HEK293T (cell line): Measurements from ENCODE around the gene WDR44.
"Not testable (repeated sequence)": the region's sequence is repeated elsewhere in the genome, so short reads cannot be mapped to it uniquely, and the experiment has no call there.

ENCODE experiments used
- CTCF ChIA-PET: fragments of 350-600 bp; formaldehyde crosslinking; extraction: SDS; loops from one replicate; lab custom pipeline; 2021; ENCODE audit warnings: antibody characterized with exemption, inconsistent platforms; lab: Yijun Ruan, JAX
- POLR2A ChIA-PET: fragments of 350-600 bp; formaldehyde crosslinking; extraction: SDS; loops from one replicate; lab custom pipeline; 2020; ENCODE audit warnings: antibody characterized with exemption, inconsistent platforms; lab: Yijun Ruan, JAX
- DNase-seq: peaks from one replicate; pipeline ENCODE4 v3.0.0; 2012; ENCODE audit warnings: mixed read lengths; ENCODE audit errors: extremely low spot score
- ARNT ChIP-seq: fragments of 450-650 bp; IDR thresholded peaks from 2 replicates; pipeline ENCODE4 v1.6.1; 2017; ENCODE audit warnings: mild to moderate bottlenecking
- BHLHE40 ChIP-seq: fragments of 450-650 bp; IDR thresholded peaks from 2 replicates; pipeline ENCODE4 v1.6.1; 2016; ENCODE audit warnings: mild to moderate bottlenecking, moderate library complexity, borderline replicate concordance
- CTBP1 ChIP-seq: fragments of 450-650 bp; IDR thresholded peaks from 2 replicates; pipeline ENCODE4 v1.6.1; 2016; ENCODE audit warnings: borderline replicate concordance
- ELF4 ChIP-seq: fragments of 450-650 bp; IDR thresholded peaks from 2 replicates; pipeline ENCODE4 v1.6.1; 2017; ENCODE audit warnings: antibody characterized with exemption
- FOXA1 ChIP-seq: fragments of 450-650 bp; IDR thresholded peaks from 2 replicates; pipeline ENCODE4 v1.6.1; 2016; ENCODE audit warnings: mild to moderate bottlenecking
- FOXK2 ChIP-seq: fragments of 450-650 bp; IDR thresholded peaks from 2 replicates; pipeline ENCODE4 v1.6.1; 2016; ENCODE audit warnings: mild to moderate bottlenecking
- FOXM1 ChIP-seq: fragments of 450-650 bp; IDR thresholded peaks from 2 replicates; pipeline ENCODE4 v1.6.1; 2017; ENCODE audit warnings: mild to moderate bottlenecking, borderline replicate concordance
- HDGF ChIP-seq: fragments of 450-650 bp; IDR thresholded peaks from 2 replicates; pipeline ENCODE4 v1.6.1; 2017; ENCODE audit warnings: antibody characterized with exemption, borderline replicate concordance
- L3MBTL2 ChIP-seq: fragments of 450-650 bp; conservative IDR thresholded peaks from 2 replicates; pipeline ENCODE4 v1.6.1; 2016; ENCODE audit warnings: mild to moderate bottlenecking
- LEF1 ChIP-seq: fragments of 450-650 bp; IDR thresholded peaks from 2 replicates; pipeline ENCODE4 v1.6.1; 2017; ENCODE audit warnings: mild to moderate bottlenecking, borderline replicate concordance
- NFRKB ChIP-seq: fragments of 450-650 bp; IDR thresholded peaks from 2 replicates; pipeline ENCODE4 v1.6.1; 2016; ENCODE audit warnings: mild to moderate bottlenecking, moderate library complexity
- PKNOX1 ChIP-seq: fragments of 450-650 bp; IDR thresholded peaks from 2 replicates; pipeline ENCODE4 v1.6.1; 2016
- SP1 ChIP-seq: fragments of 450-650 bp; IDR thresholded peaks from 2 replicates; pipeline ENCODE4 v1.6.1; 2017
- SUZ12 ChIP-seq: fragments of 450-650 bp; IDR thresholded peaks from 2 replicates; pipeline ENCODE4 v1.6.1; 2016; ENCODE audit warnings: mild to moderate bottlenecking
- TARDBP ChIP-seq: fragments of 450-650 bp; IDR thresholded peaks from 2 replicates; pipeline ENCODE4 v1.6.1; 2016
- ZNF384 ChIP-seq: fragments of 450-650 bp; IDR thresholded peaks from 2 replicates; pipeline ENCODE4 v1.6.1; 2016

Gene WDR44

GRCh38 chrX:118448273-118448783 is 102.4 kb downstream of the WDR44 start:
- TF ChIP-seq PKNOX1, result no peak
- TF ChIP-seq ZNF384, result no peak
- no peak for DNase-seq
- POLR2A ChIA-PET, result no interaction called here
- CTCF ChIA-PET, result interaction anchor here (0.6 kb wide), 1 partner anchor 504 kb away, joined by 3 read pairs; no protein-coding TSS in a partner anchor

DNA sequence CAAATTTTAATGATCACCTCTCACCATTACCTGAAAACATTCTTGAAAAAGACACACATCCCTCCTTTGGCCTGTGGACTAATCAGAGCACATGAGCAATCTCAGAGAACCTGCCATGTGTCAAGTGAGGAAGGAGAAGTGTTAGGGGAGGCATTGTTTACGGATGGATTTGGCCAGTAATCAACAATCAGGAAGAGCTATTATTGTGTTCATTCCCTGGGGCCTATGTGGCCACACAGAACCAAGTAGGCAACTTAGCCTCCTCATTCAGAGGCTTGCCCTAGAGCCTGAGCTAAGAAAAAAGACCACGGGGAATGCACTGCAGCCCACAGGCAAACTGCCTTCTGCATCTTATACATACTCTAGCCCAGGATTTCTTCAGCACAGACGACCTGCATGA is 109.1 kb downstream of the WDR44 start:
- no peak for DNase-seq
- CTCF ChIA-PET, result no interaction called here
- POLR2A ChIA-PET, result no interaction called here
- TF ChIP-seq BHLHE40, result no peak
- TF ChIP-seq ZNF384, result no peak
- no peak for TF ChIP-seq FOXA1
- no peak for TF ChIP-seq FOXM1
- no peak for TF ChIP-seq SP1
- no peak for TF ChIP-seq L3MBTL2
- TF ChIP-seq ARNT, result no peak
- TF ChIP-seq TARDBP, result no peak

DNA sequence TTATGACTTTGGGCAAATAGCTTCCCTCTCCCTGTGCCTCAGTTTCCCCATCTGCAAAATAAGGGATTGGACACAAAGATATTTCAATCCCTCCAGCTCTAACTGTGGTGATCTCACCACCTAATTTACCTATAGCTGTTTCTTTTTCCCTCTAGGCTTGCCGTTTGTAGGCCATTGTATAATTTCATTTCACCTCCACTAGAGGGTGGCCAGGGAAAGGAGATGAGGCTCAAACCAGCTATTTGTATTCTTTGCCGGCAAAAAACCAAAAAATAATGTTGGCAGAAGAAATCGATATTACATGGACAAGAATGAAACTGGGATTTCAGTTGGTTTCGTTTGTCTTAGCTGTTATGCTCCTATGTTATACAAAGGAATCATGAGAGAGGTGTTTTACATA is 113.6 kb downstream of the WDR44 start:
- DNase-seq, result peak; percentile 63
- TF ChIP-seq BHLHE40 (no peak), ZNF384 (no peak), TARDBP (no peak), HDGF (no peak), ARNT (no peak), FOXM1 (no peak), PKNOX1 (no peak), LEF1 (no peak)
- POLR2A ChIA-PET, result interaction anchor here (1.4 kb wide), 1 partner anchor 142 kb away, joined by 5 read pairs; no protein-coding TSS in a partner anchor
- CTCF ChIA-PET, result interaction anchor here (0.7 to 2.2 kb wide), 8 partner anchors 9 to 156 kb away, joined by 3 to 38 read pairs (median 4); no protein-coding TSS in a partner anchor

DNA sequence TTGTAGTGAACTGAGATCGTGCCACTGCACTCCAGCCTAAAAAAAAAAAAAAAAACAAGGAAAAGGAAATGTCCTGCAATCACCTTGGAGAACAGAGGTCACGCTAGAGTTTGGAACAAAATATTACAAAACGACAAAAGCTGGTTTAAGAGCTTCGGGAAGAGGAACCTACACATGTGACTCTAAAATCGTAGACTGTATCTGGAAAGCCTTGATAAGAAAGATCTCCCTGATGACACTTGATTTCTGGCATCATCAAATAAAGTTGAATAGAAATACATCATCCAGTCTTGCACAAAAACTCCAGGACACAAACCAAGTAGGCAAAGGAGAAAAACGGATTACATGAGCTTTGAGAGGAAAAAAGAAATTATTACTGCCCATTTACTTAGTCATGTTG is 118.6 kb downstream of the WDR44 start:
- DNase-seq, result no peak
- ChIA-PET POLR2A (no interaction called here), CTCF (no interaction called here)
- TF ChIP-seq NFRKB (no peak), CTBP1 (no peak), ZNF384 (no peak), SP1 (no peak), LEF1 (no peak), HDGF (no peak)

DNA sequence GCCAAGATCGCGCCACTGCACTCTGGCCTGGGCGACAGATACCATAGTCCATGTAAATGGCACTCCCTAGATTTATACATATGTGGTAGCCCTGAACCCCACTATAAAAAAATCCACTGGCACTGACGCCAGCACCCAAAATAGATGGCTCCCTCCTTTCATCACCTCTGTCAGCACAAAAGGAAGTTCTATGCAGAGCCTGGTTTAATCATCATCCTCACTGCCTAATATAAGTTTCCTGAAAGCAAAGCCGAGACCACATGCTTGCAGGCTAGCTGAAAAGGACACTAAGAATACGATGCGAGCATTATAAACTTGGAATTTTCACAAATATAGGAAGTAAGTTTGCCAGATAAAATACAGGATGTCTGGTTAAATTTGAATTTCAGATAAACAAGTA is 122.2 kb downstream of the WDR44 start:
- POLR2A ChIA-PET, result no interaction called here
- CTCF ChIA-PET, result interaction anchor here (0.6 kb wide), 1 partner anchor 85 kb away, joined by 5 read pairs; no protein-coding TSS in a partner anchor
- TF ChIP-seq FOXM1 (no peak), TARDBP (no peak), ZNF384 (no peak), HDGF (no peak), PKNOX1 (no peak), FOXA1 (no peak), SUZ12 (no peak), BHLHE40 (no peak), L3MBTL2 (no peak), ARNT (no peak), LEF1 (no peak), FOXK2 (no peak), SP1 (no peak), CTBP1 (no peak), NFRKB (no peak), ELF4 (no peak)
- DNase-seq, result no peak

DNA sequence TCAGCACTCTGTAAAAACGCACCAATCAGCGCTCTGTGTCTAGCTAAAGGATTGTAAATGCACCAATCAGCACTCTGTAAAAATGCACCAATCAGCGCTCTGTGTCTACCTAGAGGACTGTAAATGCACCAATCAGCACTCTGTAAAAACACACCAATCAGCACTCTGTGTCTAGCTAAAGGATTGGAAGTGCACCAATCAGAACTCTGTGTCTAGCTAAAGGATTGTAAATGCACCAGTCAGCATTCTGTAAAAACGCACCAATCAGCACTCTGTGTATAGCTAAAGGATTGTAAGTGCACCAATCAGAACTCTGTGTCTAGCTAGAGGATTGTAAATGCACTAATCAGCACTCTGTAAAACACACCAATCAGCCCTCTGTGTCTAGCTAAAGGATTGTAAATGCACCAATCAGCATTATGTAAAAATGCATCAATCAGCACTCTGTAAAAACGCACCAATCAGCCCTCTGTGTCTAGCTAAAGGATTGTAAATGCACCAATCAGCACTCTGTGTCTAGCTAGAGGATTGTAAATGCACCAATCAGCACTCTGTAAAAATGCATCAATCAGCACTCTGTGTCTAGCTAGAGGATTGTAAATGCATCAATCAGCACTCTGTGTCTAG is 124.9 kb downstream of the WDR44 start:
- CTCF ChIA-PET, result interaction anchor here (0.7 kb wide), 1 partner anchor 131 kb away, joined by 4 read pairs; no protein-coding TSS in a partner anchor
- POLR2A ChIA-PET, DNase-seq: not testable (repeated sequence)

- DNase-seq, result no peak
- TF ChIP-seq FOXK2 (no peak), L3MBTL2 (no peak), ELF4 (no peak), SP1 (no peak), FOXM1 (no peak), NFRKB (no peak), FOXA1 (no peak), BHLHE40 (no peak), LEF1 (no peak), ARNT (no peak), SUZ12 (no peak), HDGF (no peak), TARDBP (no peak), ZNF384 (no peak), PKNOX1 (no peak), CTBP1 (no peak)
- ChIA-PET POLR2A (no interaction called here), CTCF (interaction anchor here (0.9 kb wide), 1 partner anchor 127 kb away, joined by 3 read pairs; no protein-coding TSS in a partner anchor)
These were observed 128.7 kb downstream of the WDR44 start for GRCh38 chrX:118474586-118474985.
